GM12872 (cell line): ENCODE measurements around the gene PPP1R9A.

Experiments
- CTCF ChIP-seq: IDR thresholded peaks from 3 replicates; pipeline ENCODE4 v1.5.1; 2011; ENCODE audit warnings: low read depth, mild to moderate bottlenecking, low read length, moderate library complexity; ENCODE audit not compliant: insufficient read depth

The PPP1R9A gene

DNA sequence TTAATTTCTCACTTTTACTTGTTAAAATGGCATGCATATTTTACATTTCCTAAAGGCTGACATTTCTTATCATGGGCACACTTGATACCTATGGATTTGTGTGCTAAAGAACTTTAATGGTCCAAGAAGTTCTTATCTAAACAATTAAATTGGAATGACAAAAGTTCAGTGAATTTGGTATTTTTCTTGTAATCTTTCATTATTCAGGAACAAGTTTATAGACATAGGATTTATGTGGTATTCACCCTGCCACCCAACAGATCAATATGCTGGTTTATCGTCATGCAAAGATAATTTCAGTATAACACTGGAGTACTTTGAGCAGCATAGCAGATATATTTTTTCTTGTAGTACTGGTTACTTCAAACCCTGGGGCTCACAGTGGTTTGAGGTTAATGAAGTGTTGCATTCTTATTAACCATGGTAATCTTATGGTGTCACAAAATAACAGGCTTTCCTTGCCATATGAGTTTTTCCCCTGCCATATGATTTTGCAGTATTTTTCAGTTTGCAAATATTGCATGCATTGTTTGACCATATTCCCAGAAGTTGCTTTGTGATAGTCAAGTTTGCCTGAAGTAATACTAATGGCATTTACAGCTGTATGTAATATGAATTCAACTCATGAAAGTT lies 148.8 kb downstream of the PPP1R9A start:
- TF ChIP-seq CTCF = no peak

DNA sequence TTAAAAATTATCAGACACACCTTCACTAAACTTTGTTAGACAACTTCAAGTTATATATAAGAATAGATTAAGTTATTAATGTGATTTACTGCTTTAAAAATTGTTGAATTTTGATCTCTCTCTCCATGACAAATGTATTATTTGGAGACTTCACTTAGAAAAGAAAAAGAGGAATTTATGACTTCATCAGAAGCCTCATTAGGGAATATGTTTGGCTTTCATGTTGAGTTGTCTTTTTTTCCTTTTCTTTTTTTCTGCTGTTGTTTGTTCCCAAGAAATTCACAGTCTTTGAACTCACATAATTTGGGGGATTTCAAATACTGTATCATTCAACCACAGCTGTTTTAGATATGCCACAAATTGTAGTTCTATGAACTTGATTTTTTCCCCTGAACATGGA lies 149.5 kb downstream of the PPP1R9A start:
- TF ChIP-seq CTCF = no peak

GRCh38 chr7:95059842-95060313 lies 152.5 kb downstream of the PPP1R9A start:
- no peak for TF ChIP-seq CTCF

GRCh38 chr7:95062901-95063300 lies 155.5 kb downstream of the PPP1R9A start:
- no peak for TF ChIP-seq CTCF

DNA sequence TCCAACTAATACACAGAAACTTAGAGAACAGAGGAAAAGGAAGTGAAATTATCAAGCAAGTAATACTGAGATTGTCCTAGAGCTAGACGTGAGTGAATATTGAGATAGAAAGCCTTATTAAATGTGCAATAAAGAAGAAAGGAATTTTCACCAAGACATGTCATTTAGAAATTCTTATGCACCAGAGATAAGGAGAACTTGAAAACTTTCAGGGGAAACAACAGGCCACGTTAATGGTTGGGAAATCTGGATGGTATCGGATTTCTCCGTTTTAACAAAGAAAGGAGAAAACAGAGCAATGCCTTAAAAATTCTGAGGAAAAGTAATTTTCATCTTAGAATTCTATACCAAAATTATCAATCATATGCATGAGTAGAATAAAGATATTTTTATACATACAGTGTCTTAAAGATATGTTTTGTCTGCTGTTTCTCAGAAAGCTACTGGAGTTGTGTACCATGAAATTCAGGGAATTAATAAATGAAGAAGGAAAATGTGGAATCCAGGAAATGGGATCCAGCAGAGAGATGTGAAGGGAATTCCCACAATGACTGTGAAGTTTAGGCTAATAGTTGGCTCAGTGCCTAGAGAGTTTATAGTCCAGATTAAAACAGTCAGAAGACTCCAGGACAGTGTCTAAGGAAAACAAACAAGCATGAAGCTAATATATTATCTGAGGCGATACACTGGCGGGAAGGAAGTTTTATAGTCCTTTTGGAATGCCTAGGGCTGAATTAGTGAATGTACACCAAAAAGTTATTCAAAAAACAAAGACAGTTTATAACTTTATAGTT lies 159.5 kb downstream of the PPP1R9A start:
- no peak for TF ChIP-seq CTCF

DNA sequence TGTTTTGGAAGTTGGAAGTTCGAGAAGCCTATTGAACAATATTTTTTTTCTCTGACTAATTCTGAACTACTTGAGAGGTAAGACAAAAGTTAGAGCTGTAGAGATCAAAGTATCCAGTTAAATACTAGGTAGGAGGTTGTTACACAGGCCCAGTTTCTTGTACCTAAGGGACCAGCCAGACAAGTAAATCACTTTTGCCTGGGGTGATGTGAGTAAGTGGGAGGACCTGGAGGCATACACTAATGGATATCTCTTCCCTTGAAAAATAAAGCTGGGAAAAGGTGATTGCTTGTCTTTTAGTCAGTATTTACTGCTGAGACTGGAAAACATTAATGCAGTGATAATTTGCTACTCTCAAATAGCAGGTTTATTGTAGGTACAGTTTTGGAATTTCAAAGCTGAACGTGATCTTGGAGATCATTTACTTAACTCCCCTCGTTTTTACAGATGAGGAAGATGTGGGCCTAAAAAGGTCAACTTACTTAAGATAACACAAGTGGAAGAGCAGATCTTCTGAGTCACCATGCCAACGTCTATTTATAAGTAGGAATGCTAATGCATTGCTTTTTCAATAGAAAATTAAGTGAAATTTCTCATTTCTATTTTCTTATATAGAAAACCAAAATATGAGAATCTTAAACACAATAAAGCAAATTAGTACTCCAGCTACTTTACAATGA lies 181.3 kb downstream of the PPP1R9A start:
- no peak for TF ChIP-seq CTCF
